NCI-H146 treated with DMSO at 0.1 percent for 48 hours (cell line): ENCODE results near the gene NHLRC1.
"Not testable (repeated sequence)": the region's sequence is repeated elsewhere in the genome, so short reads cannot be mapped to it uniquely, and the experiment has no call there.

ENCODE experiments used
- DNase-seq: peaks from one replicate; lab custom pipeline; 2025; ENCODE audit not compliant: unreplicated experiment; lab: John Stamatoyannopoulos, UW

Gene NHLRC1

DNA sequence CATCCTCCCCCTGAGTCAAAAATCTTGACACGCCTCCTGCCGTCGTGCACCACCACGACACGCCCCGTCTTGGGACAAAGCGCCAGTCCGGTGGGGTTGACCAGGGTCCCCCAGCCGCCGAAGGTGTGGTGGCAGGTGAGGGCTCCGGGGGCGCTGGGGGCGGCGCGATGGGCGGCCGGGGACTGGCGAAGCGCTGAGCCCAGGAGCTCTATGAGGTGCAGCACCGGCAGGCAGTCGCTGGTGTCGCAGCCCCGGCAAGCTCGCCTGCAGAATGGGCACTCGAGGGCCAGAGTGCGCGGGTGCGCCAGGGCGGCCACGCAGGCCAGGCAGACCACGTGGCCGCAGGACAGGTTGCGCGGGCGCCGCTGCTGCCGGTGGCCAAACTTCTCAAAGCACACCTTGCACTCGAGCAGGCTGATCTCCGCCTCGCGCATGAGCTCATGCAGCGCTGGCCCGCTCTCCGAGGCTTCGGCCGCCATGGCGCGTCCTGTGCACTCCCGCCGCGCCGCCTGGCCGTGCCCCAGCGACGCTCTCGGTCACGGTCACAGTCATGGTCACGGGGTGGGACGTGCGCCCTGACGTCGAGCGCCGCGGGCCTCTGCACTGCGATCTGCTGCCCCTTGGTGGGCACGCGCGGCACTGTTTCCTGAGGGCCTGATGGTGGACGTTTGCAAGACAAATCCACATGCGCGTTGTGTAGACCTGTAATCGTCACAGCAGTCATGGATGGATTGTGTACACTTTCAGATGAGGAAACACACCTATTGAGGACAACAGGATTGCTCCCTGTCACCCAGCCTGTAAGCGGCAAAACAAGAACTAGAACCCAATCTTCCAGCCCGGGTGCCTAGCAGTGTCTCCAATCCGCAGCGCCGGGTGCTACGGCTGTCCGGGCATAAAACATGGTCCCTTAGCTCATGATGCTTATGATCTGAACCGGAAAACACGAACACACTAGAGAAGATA, at the start of gene NHLRC1:
NHLRC1 (minus strand) TSS at position 550 of the 966 bp plus-strand sequence; CDS start at position 479, 71 bp downstream.
- peak; percentile 72 for DNase-seq

DNA sequence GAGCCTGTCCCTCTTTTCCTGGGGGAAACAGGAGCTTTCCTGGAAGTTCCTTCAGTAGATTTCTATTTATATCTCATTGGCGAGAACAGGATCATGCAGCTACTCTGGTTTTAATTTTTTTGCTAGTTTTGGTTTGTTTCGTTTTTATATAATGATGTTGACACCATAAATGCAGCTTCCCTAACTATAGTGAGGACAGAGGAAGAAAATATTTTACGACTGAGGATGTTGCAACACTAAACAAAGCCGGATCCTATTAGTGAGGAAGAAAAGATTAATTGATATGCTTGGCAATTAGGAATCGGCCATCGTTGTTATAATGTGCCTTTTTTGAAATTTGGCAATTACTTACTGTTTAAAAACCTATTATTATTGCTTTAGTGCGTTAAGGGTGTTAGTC, 49.4 kb upstream of the NHLRC1 start:
- no peak for DNase-seq

DNA sequence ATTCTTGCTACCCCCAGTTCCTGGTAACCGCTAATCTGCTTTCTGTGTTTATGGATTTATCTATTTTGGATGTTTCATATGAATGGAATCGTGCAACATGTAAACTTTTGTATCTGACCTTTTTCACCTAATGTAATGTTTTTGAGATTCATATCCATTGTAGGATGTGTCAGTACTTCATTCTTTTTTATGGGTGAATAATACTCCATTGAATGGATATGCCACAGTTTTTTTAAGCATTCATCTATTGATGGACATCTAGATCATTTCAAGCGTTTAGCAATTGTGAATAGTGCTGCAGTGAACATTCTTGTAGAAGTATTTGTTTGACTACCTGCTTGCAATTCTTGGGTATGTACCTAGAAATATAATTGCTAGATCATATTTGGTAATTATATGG, 45.8 kb upstream of the NHLRC1 start:
- DNase-seq: no peak

DNA sequence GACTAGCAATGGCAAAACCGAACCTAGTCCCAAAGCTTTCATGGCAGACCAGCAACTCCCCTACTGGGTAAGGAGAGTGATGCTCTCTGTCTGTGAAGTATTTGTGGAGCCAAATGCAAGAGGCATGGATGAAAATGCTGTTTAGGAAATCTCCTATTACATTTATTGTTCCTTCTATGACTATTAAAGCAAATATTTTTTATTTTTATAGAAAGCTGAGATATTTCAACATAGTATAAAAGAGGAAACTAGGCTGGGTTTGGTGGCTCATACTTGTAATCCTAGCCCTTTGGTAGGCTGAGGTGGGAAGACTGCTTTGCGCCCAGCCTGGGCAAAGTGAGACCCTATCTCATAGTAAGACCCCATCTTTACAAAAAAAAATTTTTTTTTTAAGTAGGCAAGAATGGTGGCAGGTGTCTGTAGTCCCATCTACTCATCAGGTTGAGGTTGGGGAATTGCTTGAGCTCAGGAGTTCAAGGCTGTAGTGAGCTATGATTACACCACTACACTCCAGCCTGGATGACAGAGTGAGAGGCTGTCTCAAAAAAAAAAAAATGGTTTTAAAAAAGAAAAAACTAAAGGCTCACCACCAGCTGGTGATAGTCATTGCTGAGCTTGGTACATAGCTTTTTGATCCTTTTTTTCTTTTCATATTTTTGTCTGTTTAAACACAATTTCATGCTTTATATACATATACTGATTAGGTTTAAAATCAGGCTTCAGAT, 44.0 kb upstream of the NHLRC1 start:
- no peak for DNase-seq

DNA sequence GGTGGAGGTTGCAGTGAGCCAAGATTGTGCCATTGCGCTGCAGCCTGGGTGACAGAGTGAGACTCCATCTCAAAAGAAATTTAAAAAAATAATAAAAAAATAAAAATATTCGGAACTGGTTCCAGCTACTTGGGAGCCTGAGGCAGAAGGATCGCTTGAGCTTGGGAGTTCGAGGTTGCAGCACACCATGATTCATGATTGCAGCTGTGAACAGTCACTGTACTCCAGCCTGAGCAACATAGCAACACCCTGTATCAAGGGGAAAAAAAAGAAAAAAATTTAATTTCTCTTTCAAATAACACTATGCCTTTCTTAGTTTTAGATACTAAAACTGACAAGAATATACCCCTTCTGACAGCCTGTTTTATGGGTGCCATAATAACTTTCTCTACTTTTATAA, 43.3 kb upstream of the NHLRC1 start:
- no peak for DNase-seq

DNA sequence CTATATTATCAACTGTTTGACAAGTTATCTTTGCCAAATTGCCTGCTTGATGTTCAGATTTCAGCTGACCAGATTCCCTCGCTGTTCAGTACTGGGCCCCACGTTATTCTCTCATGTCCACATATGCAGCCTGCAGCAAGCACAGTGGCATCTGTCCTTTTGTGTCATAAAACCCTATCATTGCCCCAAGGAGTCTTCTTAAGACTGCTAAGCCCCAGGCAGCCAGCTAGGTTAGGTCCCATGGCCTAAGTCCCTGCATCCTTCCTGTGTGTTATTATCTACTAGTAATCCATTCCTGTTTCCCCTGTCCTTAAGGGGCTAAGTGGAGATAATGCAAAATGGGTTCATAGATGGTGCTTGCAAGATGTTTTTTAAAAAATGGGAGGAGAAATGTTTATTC, 39.9 kb upstream of the NHLRC1 start:
- DNase-seq: no peak

DNA sequence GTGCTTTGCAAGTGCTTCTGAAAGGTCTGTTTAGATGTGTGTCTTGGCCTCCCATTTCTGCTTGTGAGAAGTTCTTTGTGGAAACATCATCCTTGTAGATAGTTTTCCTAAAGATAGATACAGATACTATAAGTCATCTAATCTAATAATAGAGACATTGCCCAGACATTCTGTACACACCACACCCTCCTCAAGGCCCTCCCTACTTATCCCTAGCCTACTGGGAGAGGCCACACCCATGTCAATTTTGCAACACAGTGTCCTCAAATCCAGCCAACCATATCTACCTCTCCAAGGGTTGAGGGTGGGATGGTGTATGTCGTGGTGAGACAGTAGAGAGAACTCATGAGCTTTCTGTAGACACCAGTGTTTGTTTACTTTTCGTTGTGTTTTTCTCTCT, 39.0 kb upstream of the NHLRC1 start:
- DNase-seq: no peak

DNA sequence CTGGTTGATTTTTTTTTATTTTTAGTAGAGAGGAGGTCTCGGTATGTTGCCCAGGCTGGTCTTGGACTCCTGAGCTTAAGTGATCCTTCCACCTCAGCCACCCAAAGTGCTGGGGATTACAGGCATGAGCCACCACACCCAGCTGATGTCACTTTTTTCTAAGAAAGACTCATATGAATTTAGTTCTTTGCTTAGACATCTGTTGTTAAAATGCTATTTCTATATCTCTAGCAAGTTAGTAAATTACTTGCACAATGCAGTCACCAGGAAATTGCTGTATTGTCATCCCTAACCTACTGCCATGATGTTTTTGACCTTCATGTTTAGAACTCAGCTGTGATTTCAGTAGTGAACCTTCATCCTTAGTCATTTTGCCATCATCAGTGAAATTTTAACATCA, 38.4 kb upstream of the NHLRC1 start:
- DNase-seq: no peak

DNA sequence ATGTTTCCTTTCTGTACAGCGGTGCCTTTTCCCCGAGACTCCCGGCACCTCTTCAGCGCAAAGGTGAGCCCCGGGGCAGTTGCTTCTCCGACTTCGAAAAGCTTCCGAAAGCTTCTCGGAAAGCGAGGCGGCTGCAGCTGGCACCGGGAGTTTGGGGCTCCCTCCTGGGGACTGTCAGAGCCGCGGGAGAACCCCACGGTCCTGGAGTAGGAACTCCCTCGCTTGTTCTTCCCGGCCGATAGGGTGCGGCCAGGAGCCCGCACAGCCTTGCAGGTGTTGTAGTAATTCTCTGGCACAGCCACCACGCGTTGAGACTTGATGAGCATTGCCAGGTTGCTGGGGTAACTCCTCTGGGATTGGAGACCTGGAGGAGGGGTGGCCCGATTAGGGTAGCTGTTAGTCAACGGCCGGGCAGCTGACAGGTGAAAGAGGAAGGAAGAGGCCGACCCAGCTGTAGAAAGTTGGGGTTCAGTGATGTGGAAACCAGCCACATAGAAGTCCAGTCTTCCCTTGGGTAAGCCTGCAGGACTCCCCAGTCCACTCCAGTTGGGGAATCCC, 33.5 kb upstream of the NHLRC1 start:
- peak; percentile 68 for DNase-seq

DNA sequence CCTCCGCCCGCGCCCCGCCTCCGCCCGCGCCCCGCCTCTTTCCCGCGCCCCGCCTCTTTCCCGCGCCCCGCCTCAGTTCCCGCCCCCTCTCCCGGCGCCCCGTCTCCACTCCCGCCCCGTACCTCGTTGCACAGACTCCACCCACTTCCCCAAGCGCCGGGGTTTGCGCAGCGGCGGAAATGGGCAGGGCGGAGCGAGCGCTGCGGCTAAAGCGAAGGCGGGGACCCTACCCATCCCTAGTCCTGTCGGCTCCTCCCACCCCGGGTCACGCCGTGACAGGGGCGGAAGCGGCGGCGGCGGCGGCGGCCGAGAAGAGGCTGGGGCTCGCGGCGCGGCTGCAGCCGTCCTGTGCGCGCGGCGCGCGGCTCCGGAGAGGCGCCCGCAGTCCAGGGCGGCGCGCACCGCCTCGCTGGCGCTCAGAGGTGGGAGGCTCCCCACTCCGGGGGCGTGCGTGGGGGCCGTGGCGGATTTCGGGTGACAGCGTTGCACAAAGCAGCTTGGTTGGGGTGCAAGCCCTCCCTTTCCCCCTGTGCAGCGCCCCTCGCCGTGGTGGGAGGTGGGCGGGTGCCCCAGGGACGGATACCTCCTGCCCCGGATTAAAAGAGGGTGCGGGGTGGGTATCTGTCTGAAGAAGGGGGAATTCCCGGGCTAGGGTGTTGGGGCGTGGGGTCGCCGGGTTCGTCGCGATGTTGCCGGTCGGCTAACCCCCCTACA, 32.8 kb upstream of the NHLRC1 start, which contains the start of gene KDM1B:
KDM1B (plus strand) TSS at position 273 of the 714 bp plus-strand sequence. CDS start 4,474 bp downstream, outside the sequence.
- peak; percentile 95 for DNase-seq

DNA sequence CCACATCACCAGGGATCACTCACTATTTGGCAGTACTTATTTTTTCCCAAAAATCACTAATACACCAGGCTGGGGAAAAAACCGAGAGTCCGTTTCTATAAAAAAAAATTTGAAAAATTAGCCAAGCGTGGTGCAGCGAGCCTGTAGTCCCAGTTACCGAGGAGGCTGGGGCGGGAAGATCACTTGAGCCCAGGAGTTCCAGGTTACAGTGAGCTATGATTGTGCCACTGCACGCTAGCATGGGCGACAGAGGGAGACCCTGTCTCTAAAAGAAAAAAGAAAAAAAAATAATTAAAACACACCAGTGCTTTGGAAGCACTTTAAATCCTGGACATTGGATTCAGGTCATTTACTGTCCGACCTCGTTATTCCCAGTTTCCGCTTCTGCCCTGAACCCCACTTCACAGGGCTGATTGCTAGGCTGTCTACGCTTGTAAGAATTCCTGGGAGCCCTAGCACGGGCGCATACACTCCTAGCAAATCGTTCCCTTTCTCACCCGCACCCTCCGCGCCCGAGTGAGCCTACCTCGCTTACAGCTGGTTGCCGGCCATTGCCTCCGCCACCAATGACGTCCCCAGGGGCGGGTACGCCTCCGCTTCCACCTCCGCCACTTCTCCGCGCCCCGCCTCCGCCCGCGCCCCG, 32.2 kb upstream of the NHLRC1 start, which contains the start of gene TPMT:
TPMT (minus strand) TSS at position 571 of the 643 bp plus-strand sequence. CDS start 5,950 bp downstream, outside the sequence.
- DNase-seq: peak; percentile 93

DNA sequence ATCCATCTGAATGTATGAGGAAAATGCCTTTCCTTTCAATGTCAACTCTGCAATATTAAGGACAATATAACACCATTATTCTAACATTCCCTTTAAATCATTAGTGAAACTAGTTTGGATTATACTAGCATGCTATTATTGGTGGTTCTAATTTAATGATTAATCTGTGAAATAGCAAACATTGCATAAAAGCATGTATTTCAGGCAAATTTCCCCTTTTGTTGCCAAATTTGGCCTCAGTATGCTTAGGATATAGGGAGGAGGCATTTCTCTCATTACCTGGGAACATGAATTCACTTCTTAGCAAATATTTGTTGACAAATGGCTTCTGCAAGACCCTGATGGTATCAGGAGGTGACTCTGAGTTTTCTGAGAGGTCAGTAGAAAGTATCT, 30.8 kb upstream of the NHLRC1 start:
- DNase-seq: no peak

DNA sequence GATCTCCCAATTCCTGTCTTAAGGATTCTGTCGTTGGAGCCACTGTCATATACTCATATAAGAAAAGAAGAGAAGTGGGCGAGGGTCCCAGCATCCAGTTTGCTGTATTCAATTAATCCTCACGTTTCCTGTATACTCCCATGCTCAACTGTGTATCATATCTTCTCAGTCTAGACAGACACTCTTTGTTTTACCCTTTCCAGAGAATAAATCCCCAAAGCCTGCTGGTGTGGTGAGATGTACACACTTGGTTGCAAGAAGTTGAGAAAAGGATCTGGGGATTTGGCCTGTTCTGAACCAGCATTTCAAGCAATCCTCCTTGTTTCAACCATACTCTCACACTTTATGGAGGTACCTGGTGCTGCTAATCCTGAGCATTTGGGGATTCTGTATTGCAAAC, 29.3 kb upstream of the NHLRC1 start:
- no peak for DNase-seq

DNA sequence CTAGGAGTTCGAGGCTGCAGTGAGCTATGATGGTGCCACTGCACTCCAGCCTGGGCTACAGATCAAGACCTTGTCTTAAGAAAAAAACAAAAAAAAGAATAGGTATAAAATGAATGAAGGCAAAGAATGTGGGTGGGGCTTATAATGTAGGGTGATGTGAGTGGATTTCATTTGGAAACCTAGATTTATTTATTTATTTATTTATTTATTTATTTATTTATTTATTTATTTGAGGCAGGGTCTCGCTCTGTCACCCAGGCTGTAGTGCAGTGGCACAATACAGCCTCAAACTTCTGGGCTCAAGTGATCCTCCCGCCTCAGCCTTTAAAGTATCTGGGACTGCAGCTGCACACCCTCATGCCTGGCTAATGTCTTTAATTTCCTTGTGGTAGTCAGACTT, 28.9 kb upstream of the NHLRC1 start:
- DNase-seq: not testable (repeated sequence)

DNA sequence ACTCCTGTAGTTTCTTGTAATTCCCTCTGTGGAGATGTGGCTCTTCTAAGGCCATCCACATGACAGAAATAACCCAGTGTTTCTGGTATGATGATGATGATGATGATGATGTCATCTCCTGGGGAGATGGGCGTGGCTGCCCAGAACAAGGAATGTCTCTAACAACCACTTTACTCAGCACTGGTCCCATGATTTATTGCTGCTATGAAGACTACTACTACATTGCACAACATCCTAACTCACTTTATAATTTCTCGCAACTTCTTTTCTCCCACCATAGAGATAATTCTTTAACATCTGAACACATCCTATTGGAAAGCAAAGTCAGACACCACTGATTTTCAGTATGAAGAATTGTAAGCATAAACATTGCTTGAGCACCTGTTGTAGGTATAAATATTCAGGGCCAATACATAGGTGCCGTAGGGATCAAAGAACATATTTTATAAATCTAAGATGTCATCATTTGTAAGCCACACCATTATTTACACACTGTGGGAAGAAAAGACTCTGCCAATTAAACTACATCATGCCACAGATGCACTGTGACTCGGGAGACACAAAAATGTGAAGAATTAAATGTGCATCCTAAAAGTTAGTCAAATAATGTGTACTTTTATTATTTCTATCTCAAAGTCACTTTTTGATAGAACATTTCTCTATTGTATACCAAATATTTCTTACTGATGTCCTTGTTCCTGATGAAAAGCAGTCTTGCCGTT, 26.0 kb upstream of the NHLRC1 start:
- no peak for DNase-seq

DNA sequence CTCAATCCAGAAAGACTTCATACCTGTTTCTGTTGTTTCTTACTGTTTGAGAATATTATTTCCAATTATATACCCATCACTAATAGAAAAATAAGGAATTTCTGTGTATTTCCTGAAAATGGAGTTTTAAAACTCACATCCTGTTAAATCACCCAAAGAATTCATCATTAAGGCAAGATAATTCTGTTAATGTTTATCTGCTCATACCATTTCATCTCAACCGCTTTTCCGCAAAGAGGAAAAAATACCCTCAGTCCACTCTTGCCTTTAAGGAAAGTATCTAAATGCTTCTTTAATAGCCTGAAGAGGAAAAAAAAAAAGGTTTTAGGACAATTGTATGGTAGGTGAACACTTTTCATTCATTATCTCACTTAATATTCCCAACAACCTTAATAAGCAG, 25.1 kb upstream of the NHLRC1 start:
- no peak for DNase-seq

DNA sequence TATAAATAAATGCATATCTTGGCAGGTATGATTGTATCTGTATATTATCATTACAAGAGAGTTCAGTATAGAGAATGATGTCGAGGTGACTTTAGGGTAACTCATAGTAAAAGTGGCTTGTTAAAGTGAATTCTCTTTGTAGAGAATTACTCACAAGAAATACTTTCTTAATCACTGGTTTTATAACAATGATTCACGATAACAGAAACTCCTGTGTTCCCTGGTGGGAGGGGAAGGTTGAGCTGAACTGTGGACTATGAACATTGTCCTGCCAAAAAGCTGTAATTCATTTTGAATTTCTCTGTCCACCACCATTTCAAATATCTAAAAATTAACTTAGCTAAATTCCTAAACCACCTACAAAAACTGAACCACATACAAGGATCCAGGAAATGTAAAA, 24.7 kb upstream of the NHLRC1 start:
- no peak for DNase-seq

DNA sequence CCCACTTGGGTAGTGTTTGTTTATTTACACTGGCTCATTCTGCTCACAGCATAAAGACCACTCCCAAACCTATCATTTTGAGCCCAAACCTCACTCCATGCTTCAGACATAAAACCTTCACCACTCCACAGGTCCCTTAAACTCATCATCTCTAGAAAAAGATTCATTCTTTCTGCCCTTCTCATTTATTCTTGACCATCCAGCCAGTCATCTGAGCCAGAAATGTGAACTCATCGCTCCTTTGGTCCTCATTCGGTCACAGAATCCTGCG, 20.0 kb upstream of the NHLRC1 start:
- DNase-seq: no peak

DNA sequence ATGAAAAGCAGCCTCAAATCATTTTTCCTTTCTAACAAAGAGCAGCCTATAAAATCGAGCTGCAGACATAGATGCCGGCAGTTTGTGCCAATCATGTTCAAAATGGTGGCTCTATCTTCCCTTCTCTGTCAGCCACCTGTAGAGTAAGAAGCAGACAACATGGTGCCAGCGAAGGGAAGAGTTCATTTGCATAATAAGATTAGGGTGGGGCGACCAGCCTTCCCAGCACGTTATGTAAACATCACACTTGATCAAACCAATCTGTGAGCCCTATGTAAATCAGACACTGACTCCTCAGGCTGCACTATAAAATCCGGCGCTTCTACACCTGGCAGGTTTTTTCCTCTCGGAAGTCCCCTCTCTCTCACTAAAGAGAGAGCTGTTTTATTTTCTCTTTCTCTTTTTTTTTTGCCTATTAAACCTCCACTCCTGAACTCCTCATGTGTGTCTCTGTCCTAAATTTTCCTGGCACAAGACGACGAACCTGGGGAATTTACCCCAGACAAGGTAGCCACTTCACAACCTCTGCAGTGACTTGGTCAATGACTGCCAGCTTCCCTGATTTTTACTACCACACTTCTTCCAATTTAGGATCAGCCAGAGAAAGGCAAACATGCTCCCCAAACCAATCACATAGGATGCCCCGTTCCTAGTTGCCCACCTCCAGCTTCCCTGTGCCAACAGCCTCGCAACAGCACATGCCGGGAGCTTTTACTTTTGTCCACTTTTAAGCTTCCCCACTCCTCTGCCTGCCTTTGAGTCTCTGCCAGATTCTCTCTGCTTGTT, 19.5 kb upstream of the NHLRC1 start:
- peak; percentile 84 for DNase-seq
